CD4-positive, alpha-beta T cell treated with Interleukin-4 for 4 hours (primary cell): ENCODE measurements around the gene GCSH.
A peak's percentile ranks its signal among the peaks of the same experiment; 100 is the strongest.
"Not testable (repeated sequence)": the region's sequence is repeated elsewhere in the genome, so short reads cannot be mapped to it uniquely, and the experiment has no call there.

Source experiments
- DNase-seq: peaks from one replicate; pipeline ENCODE4 v3.0.0-alpha.2; 2020

Gene GCSH

DNA sequence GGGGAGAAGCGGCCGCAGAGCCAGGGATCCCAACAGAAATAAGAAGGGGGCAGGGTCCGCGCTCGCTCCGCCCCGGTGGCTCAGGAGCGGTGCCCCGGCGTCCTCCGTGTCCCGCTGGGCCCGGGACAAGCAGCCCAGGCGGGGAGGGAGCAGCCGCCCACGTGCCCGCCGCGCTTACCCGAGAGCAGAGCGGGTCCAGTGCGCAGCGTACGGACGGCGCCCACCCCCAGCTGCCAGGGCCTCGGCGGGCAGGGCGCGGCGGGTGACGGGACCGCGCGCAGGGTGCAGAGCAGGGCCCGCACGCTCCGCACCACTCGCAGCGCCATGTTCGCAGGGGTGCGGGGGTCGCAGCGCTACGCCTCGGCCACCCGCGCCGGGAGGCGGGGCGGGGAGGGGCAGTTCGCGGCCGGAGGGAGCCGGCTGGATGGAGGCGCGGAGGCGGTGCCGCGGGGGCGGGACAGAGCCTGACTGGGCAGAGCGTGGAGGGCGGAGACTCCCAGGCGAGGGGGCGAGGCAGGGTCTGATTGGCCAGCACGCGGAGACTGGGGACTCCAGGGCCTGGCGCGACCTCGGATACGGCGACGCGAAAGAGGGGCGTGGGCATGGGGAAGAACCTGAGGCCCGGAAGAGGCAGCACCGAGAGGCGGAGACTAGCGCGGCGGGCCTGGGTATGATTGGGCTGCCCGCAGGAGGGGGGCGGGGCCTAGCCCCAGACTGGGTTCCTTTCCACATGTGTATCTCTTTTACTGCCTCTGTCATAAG lies at the start of gene GCSH:
Gene GCSH, minus strand, starts transcription at position 443 of the 762 bp plus-strand sequence. Its CDS starts 117 bp downstream, at position 326.
- peak; percentile 98 for DNase-seq

DNA sequence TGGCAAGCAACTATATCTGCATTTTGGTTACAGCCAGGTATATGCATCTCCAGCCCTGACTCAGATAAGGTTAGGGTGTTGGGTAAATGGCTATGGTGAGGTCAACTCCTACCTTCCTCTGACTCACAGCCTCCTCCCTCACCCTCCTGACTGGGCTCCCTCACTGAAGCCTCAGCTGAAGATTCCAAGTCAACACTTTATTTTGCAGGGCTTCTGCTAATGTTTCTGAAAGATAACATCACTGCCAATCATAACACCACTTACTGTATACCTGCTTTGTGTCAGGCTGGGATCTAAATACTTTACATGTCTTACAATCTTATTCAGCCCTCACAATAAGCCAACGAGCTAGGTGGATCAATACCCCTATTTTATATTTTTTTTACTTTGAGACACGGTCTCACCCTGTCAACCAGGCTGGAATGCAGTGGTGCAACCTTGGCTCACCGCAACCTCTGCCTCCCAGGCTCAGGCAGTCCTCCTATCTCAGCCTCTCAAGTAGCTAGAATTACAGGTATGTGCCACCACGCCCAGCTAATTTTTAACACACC lies 47.8 kb upstream of the GCSH start:
- no peak for DNase-seq

DNA sequence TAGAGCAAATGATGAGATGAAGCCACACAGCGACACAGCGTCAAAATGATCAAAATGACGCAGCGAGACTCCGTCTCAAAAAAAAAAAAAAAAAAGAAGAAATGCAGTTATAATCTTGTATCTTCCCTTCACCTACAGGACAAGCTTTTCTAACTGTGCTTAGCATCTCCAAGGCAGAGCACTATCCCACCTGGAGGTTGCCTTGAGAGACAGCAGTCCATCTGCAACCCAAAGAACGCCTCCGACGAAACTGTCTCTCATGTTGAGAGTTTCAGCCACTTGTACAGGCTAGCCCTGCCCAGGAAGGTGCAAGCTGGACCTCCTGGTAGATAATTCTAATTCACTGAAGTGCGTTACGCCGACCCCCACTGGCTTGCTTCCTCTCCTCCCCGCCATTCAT lies 46.7 kb upstream of the GCSH start:
- DNase-seq = no peak

DNA sequence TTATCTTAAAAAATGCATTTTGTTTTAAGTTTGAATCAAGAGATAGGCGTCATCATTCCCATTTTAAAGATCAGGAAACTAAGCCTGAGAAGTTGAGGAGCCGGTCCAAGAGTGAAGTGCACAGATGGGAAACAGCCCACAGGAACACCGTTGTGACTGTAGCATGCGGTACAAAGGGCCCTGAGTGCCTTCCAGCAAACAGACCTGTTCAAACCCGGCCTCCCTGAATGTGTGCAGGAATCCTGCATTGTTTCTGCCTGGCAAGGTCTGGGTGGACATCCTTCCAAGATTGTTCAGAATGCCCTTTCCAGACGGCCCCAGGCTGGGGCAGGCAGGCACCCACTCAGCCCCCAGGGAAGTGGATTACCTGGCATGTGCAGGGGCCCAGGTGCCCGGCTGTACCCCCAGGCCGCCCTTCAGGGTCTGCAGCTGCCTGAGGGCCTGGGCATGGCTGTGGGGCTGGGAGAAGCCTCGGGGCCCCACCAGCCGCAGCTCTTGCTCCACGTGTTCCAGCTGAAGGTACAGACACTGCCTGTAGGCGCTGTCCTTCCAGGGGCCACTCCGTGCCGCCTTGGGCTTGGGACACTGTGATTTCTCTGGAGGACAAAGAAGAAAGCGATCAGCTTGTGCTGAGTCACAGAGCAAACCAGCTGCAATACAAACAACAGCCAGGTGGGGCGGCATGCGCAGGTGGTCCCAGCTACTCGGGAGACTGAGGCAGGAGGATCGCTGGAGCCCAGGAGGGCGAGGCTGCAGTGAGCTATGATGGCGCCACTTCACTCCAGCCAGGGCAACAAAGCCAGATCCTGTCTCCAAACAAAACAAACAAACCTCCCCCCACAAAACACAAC lies 45.0 kb upstream of the GCSH start:
- DNase-seq = no peak

DNA sequence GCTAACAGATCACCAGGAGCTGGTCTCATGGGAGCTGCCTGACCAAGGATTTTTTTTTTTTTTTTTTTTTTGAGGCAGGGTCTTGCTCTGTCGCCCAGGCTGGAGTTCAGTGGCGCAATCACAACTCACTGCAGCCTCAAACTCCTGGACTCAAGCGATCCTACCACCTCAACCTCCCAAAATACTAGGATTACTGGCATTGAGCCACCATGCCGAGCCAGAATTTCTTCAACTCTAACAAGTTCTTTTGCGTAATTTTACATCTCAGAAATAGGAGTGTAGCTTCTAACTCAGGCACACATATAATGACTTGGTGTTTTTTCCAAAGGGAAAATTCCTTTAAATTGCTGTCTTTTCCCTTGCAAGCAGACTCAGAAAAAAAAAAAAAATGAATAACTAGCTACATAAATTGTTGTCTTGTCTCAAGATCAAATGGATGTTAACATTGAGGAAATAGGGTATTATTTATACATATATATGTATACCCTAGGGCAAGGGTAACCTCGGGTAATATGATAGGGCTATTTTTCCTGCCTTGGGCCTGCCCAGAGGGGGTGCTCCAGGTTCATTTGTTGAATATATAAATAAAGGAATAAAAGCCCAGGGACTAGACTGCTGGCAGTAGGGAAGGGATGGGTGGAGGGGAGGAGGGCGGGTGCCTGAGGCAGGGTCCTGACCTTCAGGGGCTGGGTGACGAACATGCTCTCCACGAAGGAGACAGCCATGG lies 42.8 kb upstream of the GCSH start:
- DNase-seq = no peak

DNA sequence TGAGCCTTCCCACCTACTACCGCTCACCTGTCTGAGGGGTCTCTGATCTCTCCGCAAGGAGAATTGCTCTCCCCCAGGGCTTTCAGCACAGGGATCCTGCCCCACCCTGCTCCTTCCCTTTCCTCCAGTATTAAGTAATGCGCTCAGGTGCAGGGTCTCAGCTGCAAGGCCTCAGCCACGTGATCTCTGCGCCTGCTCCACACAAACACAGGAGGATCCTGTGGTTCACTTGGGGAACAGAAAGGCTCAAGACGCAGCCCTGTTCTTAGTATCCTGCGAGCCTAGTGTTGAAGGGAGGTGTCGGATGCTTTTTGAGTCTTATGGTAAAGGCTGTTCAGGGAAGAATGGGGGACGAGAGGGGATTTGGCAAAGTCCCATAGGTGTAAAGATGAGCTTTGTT lies 41.6 kb upstream of the GCSH start:
- no peak for DNase-seq

- no peak for DNase-seq
Measured at GRCh38 chr16:81136390-81137335, 40.5 kb upstream of the GCSH start.

- DNase-seq = no peak
Measured at GRCh38 chr16:81130126-81130525, 33.9 kb upstream of the GCSH start.

GRCh38 chr16:81128726-81129524 lies 32.7 kb upstream of the GCSH start:
- no peak for DNase-seq

DNA sequence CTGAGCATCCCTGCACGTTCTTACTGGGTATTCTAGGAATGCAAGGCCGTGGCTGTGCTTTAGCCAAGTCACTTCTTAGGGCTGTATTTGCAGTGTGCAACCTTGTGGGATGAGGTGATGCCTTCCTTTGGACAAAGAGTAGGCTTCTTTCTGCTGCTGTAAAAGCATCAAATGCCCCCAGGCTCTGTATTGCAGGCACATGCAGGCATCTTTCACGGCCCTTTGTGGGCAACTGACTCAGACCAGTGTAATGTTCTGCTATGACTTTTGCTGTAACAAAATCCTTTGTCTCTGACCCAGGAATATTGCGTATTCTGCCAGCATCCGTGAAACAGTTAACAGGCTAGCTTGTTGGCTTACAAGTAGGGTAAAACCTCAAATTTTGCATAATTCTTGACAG lies 30.9 kb upstream of the GCSH start:
- no peak for DNase-seq

DNA sequence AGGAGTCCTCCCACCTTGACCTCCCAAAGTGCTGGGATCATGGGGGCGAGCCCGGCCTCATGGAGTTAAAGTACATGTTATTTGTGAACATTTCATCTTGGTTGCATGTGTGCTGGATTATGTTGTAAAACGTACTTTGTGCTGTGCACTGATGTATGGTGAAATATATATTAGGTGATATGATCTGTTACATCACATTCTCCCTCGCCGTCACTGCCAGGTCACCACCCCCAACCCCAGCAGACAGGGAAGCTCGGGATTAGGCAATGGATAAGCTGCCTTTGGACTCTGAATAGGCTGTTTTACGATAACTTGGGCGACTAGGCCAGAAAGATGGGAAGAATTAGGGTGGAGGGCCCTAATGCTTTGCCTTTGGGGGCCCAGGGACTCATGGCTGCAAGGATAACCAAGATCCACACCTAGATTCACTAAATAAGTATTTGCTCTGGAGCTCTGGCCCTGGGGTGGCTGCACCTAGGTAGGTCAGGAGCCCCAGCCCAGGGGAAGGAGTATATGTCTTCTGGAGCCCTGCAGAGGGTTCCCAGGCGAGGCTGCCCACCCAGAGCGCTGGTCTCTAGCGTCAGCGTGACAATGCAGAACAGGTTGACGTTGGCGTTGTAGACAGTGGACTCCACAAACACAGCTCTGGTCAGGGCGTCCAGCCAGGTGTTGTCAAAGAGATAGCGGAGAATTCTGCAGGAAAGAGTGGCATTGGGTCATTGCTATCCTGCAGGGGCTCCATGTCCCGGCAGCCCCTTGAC lies 27.1 kb upstream of the GCSH start:
- no peak for DNase-seq

- DNase-seq = no peak
Measured at GRCh38 chr16:81121474-81121990, 25.3 kb upstream of the GCSH start.

DNA sequence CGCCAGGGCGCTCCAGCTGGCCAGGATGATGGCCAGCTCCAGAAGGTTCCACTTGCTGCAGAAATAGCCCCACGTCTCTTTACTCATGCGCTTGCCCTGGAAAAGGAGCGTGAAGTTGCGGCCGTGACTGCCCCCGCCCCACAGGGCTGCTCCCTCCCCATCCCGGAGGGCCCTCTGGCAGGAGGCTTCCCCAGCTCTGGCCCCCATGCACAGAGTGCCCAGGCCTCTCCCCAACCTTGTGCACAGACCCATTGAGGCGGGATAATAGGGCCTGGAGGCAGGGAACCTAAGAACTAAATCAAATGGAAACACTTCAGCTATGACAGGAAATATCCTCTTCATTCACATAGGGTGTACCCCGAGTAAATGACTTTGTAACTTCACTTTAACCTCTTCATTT lies 21.2 kb upstream of the GCSH start:
- DNase-seq = no peak

- DNase-seq = no peak
Measured at GRCh38 chr16:81116285-81116684, 20.1 kb upstream of the GCSH start.

DNA sequence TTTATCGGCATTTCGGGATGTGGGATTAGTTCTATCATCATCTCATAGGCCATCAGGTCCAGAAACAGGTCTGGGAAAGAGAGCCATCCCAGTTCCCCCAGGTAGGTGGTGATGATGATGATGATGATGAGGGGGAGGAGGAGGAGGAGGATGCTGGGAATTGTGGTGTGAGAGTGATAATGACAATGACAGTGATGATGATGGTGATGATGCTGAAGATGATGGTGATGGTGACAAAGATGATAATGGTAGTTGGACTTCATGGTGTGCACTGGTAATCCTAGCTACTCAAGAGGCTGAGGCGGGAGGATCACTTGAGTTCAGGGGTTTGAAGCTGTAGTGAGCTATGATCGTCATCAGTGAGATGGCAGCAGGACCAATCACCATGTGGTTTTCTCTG lies 16.3 kb upstream of the GCSH start:
- no peak for DNase-seq

GRCh38 chr16:81109274-81109673 lies 13.1 kb upstream of the GCSH start:
- not testable (repeated sequence) for DNase-seq

- DNase-seq = no peak
Measured at GRCh38 chr16:81107511-81107910, 11.3 kb upstream of the GCSH start.

- DNase-seq = no peak
Measured at GRCh38 chr16:81106826-81107503, 10.8 kb upstream of the GCSH start.

GRCh38 chr16:81105946-81106345 lies 9.8 kb upstream of the GCSH start:
- no peak for DNase-seq

DNA sequence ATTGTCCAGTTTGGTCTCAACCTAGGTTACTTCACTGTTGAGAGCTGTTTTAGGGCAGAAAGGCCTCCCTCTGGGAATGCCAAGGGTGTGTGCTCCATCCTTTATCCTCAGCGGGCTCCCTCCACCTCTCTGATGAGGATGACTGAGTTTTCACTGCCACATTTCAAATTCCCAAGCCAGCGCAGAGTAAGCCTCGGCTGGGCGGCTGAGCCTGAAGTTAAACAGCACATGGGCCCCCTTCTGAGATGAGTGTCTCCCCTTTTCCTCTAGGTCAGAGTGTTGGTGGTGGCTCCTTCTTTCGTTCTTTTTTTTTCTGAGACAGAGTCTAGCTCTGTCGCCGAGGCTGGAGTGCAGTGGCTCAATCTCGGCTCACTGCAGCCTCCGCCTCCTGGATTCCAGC lies 5.5 kb upstream of the GCSH start:
- no peak for DNase-seq
